Esophagus muscularis mucosa (tissue), 3 donors: ENCODE data around the gene PAX5.

ENCODE experiments used
- CTCF ChIP-seq, 3 experiments: fragments of 200-600 bp in 2 of 3; fragments of 450-650 bp in 1 of 3; sonication (generic) in 2 of 3; IDR thresholded peaks; one replicate each; pipeline ENCODE4 v1.5.1; 2017 to 2019; ENCODE audit warnings: antibody characterized with exemption in 3 of 3, mild to moderate bottlenecking in 2 of 3, moderate library complexity in 1 of 3
- POLR2A ChIP-seq: fragments of 450-650 bp; IDR thresholded peaks from one replicate; pipeline ENCODE4 v1.6.1; 2017; ENCODE audit warnings: antibody characterized with exemption, moderate library complexity, mild to moderate bottlenecking, low read depth

DNA sequence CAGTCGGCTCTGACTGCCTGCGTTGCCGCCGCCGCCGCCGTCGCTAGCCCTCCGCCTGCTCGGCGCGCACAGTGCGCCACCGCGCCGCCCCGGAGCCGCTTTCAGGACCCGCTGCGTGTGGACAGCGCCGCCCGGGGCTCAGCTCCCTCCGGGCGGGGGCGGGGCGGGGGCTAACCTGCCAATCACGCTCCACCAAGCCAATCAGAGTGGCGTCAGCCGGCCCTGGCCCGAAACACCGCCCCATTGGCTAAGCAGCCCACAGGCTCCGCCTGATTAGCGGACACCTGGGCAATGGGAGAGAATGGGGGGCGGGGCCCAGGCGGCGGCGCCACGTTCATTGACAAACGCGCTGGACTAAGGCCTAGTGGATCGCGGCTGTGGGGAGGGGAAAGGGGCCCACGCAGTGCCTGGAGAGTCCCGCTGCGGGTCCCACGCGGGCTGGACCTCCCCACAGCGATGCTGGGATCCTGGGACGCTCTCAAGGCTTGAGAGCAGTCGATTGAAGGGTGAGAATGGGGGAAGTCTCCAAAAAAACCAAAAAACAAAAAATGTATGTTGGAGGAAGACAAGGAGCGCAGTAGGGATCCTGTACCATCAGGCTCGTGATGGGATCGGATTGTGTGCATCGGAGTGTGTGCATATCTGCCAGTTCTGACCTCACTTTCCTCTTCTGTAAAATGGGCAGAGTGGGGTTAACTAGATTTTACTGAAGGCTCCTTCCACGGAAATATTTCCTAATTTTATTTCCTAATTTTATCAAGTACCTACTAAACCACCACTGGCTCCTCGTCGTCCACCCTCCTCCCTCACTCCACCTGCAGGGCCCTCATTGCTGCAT lies 6.3 kb downstream of the PAX5 start:
- TF ChIP-seq CTCF (IDR thresholded peaks at IDR 0.05) = no peak
- no peak for TF ChIP-seq POLR2A
